ENCODE results near the gene C22orf39. TPM values are rescaled to one million over a fixed set of nuclear protein-coding genes. Genes with fewer than 3 reads are reported as not detected.

Gene C22orf39
- total RNA-seq, 4 donors from 2014 or later = 69.4 to 107 (median 97.0) TPM

- H3K4me1 ChIP-seq = no peaks in the 10 kb centered on the region
- H3K9me3 ChIP-seq = no peaks in the 10 kb centered on the region
- no peaks in the 10 kb centered on the region for H3K27me3 ChIP-seq
- WGBS, 2 donors (ENCODE audit: low coverage in 1 of 2) = 67 to 78% methylated on average over 2 to 3 of the region's 3 CpGs
- H3K36me3 ChIP-seq = peaks cover 0 to 82% of the 10 kb centered on the region in 2 donors
- TF ChIP-seq EP300 (IDR thresholded peaks at IDR 0.05) (no peak), POLR2AphosphoS5 (IDR thresholded peaks at IDR 0.05) (no peak), POLR2A (IDR thresholded peaks at IDR 0.05) (no peak), CTCF (IDR thresholded peaks at IDR 0.05) (no peak)
- no peak overlapping the region for H3K4me3 ChIP-seq
- H3K27ac ChIP-seq = no peak overlapping the region
- no peak for ATAC-seq
These were observed 41.2 kb downstream of the C22orf39 start for GRCh38 chr22:19406281-19406811.

GRCh38 chr22:19405652-19406051, 41.9 kb downstream of the C22orf39 start:
- WGBS, 2 donors (ENCODE audit: low coverage in 1 of 2) = 100% methylated on average over 2 of the region's 8 CpGs; no CpG with 5 or more reads in 1 of the 2 donors
- ATAC-seq = no peak
- Histone ChIP-seq H3K9me3 (no peaks in the 10 kb centered on the region), H3K27me3 (no peaks in the 10 kb centered on the region), H3K4me3 (no peak overlapping the region), H3K27ac (no peak overlapping the region), H3K4me1 (no peaks in the 10 kb centered on the region), H3K36me3 (peaks cover 0 to 83% of the 10 kb centered on the region in 2 donors)
- TF ChIP-seq POLR2A (IDR thresholded peaks at IDR 0.05) = no peak
- no peak for TF ChIP-seq EP300 (IDR thresholded peaks at IDR 0.05)
- no peak for TF ChIP-seq CTCF (IDR thresholded peaks at IDR 0.05)
- no peak for TF ChIP-seq POLR2AphosphoS5 (IDR thresholded peaks at IDR 0.05)

GRCh38 chr22:19405133-19405532, 42.4 kb downstream of the C22orf39 start:
- Histone ChIP-seq H3K4me3 (no peak overlapping the region), H3K27me3 (no peaks in the 10 kb centered on the region), H3K27ac (no peak overlapping the region), H3K4me1 (no peaks in the 10 kb centered on the region), H3K9me3 (no peaks in the 10 kb centered on the region), H3K36me3 (peaks cover 0 to 83% of the 10 kb centered on the region in 2 donors)
- no peak for TF ChIP-seq EP300 (IDR thresholded peaks at IDR 0.05)
- no peak for TF ChIP-seq CTCF (IDR thresholded peaks at IDR 0.05)
- no peak for TF ChIP-seq POLR2A (IDR thresholded peaks at IDR 0.05)
- TF ChIP-seq POLR2AphosphoS5 (IDR thresholded peaks at IDR 0.05) = no peak
- 67 to 86% methylated on average over 1 of the region's 4 CpGs for WGBS, 2 donors (ENCODE audit: low coverage in 1 of 2)
- ATAC-seq = no peak

GRCh38 chr22:19404676-19405075, 42.8 kb downstream of the C22orf39 start:
- ATAC-seq = no peak
- Histone ChIP-seq H3K27ac (no peak overlapping the region), H3K36me3 (peaks cover 0 to 83% of the 10 kb centered on the region in 2 donors), H3K27me3 (no peaks in the 10 kb centered on the region), H3K4me3 (no peak overlapping the region), H3K9me3 (no peaks in the 10 kb centered on the region), H3K4me1 (no peaks in the 10 kb centered on the region)
- TF ChIP-seq POLR2A (IDR thresholded peaks at IDR 0.05) = no peak
- no peak for TF ChIP-seq EP300 (IDR thresholded peaks at IDR 0.05)
- no peak for TF ChIP-seq CTCF (IDR thresholded peaks at IDR 0.05)
- TF ChIP-seq POLR2AphosphoS5 (IDR thresholded peaks at IDR 0.05) = no peak
- WGBS, 2 donors (ENCODE audit: low coverage in 1 of 2) = 95 to 97% methylated on average over 3 of the region's 3 CpGs

DNA sequence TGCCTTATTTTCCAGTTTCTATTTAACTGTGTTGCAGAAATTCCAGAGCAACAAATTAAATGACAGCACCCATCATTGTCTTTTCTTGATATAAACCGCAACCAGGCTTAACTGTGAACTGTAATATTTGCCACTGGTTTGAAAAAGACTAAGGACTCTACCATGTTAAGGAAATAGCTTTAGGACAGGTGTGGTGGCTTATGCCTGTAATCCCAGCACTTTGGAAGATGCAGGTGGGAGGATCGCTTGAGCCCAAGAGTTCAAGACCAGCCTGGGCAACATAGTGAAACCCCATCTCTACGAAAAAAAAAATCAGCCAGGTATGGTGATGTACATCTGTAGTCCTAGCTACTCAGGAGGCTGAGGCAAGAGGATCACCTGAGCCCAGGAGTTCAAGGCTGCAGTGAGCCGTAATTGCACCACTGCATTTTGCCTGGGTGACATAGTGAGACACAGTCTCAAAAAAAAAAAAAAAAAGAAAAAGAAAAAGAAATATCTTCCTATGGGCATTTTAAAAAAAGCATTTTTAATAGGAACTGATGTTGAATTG, 44.8 kb downstream of the C22orf39 start:
- TF ChIP-seq CTCF (IDR thresholded peaks at IDR 0.05) (no peak), POLR2A (IDR thresholded peaks at IDR 0.05) (no peak), EP300 (IDR thresholded peaks at IDR 0.05) (no peak), POLR2AphosphoS5 (IDR thresholded peaks at IDR 0.05) (no peak)
- Histone ChIP-seq H3K27me3 (no peaks in the 10 kb centered on the region), H3K36me3 (peaks cover 0 to 82% of the 10 kb centered on the region in 2 donors), H3K4me1 (no peaks in the 10 kb centered on the region), H3K4me3 (no peak overlapping the region), H3K9me3 (no peaks in the 10 kb centered on the region), H3K27ac (no peak overlapping the region)
- no peak for ATAC-seq
- 100% methylated on average over 4 of the region's 4 CpGs; no CpG with 5 or more reads in 1 of the 2 donors for WGBS, 2 donors (ENCODE audit: low coverage in 1 of 2)
